ENCODE data around the gene IL3RA.

The IL3RA gene

GRCh38 chrX:1417921-1418771 lies 81.6 kb downstream of the IL3RA start:
- H3K4me3 ChIP-seq (ENCODE audit: low read length), result no peak overlapping the region
- TF ChIP-seq CTCF (conservative IDR thresholded peaks at IDR 0.05; ENCODE audit: low read length), result no peak
- no peak for DNase-seq (ENCODE audit: low read depth)

- no peak for TF ChIP-seq CTCF (conservative IDR thresholded peaks at IDR 0.05; ENCODE audit: low read length)
- H3K4me3 ChIP-seq (ENCODE audit: low read length), result no peak overlapping the region
- no peak for DNase-seq (ENCODE audit: low read depth)
These were observed 82.4 kb downstream of the IL3RA start for GRCh38 chrX:1418901-1419544.

- TF ChIP-seq CTCF (conservative IDR thresholded peaks at IDR 0.05; ENCODE audit: low read length), result no peak
- no peak overlapping the region for H3K4me3 ChIP-seq (ENCODE audit: low read length)
These were observed 83.2 kb downstream of the IL3RA start for GRCh38 chrX:1419545-1420355.

DNA sequence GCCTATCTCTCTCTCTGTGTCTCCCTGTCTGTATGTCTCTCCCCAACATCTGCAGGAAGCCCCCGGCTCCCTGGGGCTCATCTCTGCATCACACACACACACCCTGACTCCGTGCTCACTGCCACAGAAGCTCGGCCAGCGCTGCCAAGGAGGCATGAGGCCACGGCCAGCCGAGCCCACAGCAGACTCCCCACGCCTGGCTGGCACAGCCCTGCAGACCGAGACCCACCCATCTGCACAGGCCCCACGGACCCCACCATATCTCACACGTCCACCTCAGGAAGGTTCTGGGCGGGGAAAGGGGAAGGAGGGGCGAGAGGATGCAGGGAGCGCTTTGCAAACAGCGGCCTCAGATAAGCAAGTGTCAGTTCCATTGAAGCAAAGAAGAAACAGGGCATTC lies 83.8 kb downstream of the IL3RA start:
- TF ChIP-seq CTCF (conservative IDR thresholded peaks at IDR 0.05; ENCODE audit: low read length), result no peak
- no peak for DNase-seq (ENCODE audit: low read depth)
- no peak overlapping the region for H3K4me3 ChIP-seq (ENCODE audit: low read length)

More at GRCh38 chrX:1419545-1420355, 83.2 kb downstream of the IL3RA start:
- no peak for DNase-seq (ENCODE audit: low read depth)

DNA sequence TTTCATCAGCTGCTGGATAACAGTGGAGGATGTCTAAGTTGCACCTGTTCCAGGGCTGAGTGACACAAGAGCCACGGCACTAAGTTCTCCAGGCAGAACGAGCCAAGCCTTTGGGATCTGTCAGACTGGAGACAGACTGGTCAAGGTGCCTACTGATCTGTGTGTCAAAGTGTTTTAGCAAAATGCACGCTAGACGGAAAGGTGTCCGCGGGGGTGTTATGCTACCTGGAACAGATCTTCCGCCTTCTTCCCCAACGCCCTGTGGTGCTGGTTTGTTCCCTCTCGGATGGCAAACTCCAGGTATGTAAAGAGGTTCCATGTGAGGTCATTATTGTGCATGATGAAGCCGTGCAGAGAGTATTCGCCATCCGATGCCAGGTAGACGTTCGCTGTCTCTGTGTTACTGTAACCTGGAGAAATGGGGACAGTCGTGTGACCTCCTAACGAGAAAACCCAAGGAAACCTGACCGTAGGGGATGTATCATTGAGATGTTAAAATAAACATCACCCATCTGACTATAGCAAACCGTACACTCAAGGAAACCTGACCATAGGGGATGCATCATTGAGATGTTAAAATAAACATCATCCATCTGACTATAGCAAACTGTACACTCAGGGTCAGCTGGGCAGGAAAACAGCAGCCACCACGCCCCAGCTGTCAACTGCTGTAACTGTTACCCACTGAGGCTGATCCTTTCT lies 85.0 kb downstream of the IL3RA start:
- TF ChIP-seq CTCF (conservative IDR thresholded peaks at IDR 0.05; ENCODE audit: low read length), result no peak
- H3K4me3 ChIP-seq (ENCODE audit: low read length), result no peak overlapping the region
- DNase-seq (ENCODE audit: low read depth), result no peak

DNA sequence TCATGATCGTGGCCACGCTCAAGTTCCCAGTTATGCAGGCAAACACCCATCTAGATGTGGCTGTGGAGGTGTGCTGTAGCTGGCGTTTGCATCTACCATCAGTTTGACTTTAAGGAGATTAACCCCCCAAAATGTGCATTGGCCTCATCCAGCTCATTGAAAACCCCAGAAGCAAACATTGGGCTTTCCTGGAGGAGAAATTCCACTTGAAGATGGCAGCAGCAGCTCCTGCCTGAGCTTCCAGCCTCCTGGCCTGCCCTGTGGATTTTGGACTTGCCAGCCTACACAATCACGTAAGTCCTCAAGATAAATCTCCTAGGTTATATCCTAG lies 85.5 kb downstream of the IL3RA start:
- no peak overlapping the region for H3K4me3 ChIP-seq (ENCODE audit: low read length)
- DNase-seq (ENCODE audit: low read depth), result no peak
- no peak for TF ChIP-seq CTCF (conservative IDR thresholded peaks at IDR 0.05; ENCODE audit: low read length)
